ENCODE data around the gene TBCC.
"Not testable (repeated sequence)": the region's sequence is repeated elsewhere in the genome, so short reads cannot be mapped to it uniquely, and the experiment has no call there.

TBCC gene

DNA sequence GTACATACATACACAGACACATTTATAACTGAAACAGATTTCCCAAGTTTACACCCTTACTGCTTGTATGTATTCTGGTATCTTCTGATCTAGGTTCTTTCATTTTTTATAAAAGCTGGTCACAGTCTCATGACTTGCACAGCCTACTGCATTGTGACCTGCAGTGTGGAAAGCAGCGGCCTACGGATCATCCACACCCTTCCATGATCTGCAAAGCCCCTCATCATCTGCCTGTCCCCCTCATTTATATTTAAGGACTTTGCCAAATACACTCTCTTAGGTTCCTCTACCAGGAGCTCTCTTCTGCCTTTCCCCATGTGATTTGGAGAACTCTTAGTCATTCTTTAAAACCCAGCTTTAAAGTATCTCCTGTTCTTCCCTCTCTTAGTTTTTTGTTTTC lies 23.9 kb upstream of the TBCC start:
- no peak for DNase-seq

GRCh38 chr6:42769051-42769450 lies 23.1 kb upstream of the TBCC start:
- DNase-seq: no peak

- DNase-seq: no peak
Measured at GRCh38 chr6:42766163-42766670, 20.3 kb upstream of the TBCC start.

DNA sequence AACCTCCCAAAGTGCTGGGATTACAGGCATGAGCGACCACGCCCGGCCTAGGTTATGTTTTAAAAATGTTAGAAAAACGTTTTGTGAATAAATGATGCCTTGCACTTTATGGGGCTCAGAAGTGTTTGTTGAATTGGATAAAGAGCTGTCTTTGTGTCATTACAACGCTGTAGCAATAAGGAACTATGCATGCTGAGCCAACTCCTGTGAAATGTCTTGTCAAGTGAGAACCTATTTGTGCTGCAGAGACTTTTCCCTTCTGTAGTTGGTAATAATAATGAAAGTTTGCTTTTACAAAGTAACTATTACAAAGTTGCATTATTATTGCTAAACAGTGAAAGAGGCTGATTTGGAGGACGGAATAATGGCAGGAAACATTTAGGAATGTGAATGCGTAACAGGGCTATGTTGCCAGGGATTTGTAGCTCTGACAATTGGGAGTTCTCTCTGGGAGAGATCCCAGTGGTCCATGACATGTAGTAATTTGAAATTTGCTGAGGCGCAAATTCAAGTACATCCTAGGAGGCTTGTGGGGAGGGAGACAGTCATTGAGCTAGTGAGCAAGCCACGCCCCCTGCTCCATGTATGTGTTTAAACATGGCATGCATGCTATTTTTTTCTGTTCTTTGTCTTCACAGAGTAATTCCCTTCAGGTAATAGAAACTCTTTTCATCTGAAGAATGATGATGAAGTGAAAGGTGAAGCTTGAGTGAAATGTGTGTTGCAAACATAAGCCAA lies 19.2 kb upstream of the TBCC start:
- no peak for DNase-seq

DNA sequence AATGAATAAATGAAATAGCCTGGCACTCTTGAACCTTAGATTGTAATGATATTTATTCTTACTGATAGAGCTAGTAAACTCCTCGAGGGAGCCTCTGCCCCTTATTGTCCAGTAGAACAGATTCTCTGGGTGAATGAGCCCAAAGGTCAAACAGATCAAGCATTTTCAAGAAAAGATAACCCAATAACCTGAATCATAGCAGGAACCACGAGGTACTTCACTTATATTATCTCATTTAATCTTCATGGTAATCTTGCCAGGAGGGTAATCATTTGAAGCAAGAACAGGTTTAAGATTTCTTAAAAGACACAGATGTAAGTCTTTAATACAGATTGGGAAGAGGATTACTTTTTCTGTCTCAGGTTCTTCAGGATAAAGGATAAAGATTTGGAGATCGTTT lies 17.0 kb upstream of the TBCC start:
- no peak for DNase-seq

- no peak for DNase-seq
Measured at GRCh38 chr6:42762426-42762859, 16.5 kb upstream of the TBCC start.

DNA sequence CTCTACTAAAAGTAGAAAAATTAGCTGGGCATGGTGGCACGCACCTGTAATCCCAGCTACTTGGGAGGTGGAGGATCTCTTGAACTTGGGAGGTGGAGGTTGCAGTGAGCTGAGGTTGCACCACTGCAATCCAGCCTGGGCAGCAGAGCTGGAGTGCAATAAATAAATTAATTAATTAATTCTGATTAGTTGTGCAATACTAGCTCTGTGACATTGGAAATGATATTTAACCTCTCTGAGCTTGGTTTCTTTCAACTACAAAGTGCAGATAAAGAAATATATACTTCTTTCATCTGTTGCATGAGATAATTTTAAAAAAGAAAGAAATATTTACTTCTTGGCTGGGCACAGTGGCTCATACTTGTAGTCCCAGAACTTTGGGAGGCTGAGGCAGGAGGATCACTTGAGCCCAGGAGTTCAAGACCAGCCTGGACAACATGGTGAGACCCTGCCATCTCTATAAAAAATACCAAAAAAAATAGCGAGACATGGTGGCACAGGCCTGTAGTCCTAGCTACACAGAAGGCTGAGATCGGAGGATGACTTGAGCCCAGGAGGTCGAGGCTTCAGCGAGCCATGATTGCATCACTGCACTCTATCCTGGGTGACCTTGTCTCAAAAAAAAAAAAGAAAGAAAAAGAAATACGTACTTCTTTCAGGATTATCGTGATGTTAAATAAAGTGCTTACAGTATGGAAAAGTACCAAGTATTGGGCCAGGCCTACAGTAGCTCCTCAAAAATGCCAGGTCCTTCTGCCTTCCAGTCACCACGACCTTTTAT lies 15.6 kb upstream of the TBCC start:
- no peak for DNase-seq

GRCh38 chr6:42758756-42759430 lies 13.0 kb upstream of the TBCC start:
- DNase-seq: no peak

GRCh38 chr6:42756722-42757121 lies 10.8 kb upstream of the TBCC start:
- DNase-seq: no peak

DNA sequence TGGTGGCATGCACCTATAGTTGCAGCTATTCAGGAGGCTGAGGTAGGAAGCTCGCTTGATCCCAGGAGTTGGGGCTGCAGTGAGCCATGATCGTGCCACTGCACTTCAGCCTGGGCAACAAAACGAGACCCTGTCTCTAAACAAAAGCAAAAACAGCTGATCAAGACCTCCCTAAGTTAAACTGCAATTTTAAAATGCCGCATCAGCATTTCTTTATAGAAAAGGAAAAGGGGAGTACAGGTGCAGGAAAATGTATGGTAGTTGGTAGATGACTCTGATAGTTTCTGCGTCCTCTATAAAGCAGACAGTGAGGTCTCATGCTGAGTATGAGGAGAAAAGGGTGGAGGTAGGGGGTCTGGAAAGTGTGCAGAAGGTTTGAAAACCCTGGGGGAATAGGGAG lies 8.9 kb upstream of the TBCC start:
- no peak for DNase-seq

GRCh38 chr6:42751055-42751454 lies 5.2 kb upstream of the TBCC start:
- no peak for DNase-seq

- DNase-seq: no peak
Measured at GRCh38 chr6:42748203-42748898, 2.4 kb upstream of the TBCC start.

- DNase-seq: peak; percentile 92
Measured at GRCh38 chr6:42746463-42747391, 824 bp upstream of the TBCC start.

- DNase-seq: peak; percentile 63
Measured at GRCh38 chr6:42745083-42745639, 742 bp downstream of the TBCC start.

DNA sequence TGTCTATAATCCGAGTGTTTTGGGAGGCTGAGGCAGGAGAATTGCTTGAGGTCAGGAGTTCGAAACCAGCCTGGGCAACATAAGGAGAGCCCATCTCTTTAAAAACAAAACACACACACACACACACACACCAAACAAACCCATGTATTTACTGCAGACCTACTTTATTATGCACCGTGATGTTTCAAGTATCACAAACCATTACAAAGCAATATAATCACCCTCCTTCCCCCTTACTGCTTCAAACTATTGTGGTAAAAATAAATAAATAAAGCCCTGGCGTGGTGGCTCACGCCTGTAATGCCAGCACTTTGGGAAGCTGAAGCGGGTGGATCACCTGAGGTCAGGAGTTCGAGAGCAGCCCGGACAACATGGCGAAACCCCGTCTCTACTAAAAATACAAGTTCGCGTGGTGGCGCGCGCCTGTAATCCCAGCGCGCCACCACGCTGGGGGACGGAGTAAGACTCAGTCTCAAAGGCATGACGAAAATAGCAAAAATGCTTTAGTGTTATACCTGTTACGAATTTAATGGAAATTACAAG lies 1.5 kb downstream of the TBCC start:
- no peak for DNase-seq

- DNase-seq: no peak
Measured at GRCh38 chr6:42742116-42742894, 3.6 kb downstream of the TBCC start.

DNA sequence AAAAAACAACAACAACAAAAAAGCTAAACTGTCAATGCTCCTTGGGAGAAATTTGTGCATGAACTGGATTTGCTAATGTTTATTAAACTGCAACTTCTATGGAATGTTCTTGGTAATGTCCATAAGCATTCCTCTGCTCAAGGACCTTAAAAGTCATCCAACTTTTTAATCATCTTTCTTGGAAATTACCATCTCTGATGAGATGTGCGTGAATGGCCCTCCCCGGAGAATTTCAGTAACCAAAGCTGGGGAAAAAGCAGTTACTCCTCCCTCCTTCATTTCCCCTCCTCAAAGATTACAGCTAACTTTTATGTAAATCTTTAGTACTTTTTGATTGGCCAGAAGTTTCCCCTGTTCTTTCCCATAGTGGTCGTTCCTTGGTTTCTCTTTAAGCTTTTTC lies 5.2 kb downstream of the TBCC start:
- DNase-seq: no peak

- no peak for DNase-seq
Measured at GRCh38 chr6:42735976-42736375, 9.9 kb downstream of the TBCC start.

- DNase-seq: not testable (repeated sequence)
Measured at GRCh38 chr6:42733867-42734481, 11.9 kb downstream of the TBCC start.

DNA sequence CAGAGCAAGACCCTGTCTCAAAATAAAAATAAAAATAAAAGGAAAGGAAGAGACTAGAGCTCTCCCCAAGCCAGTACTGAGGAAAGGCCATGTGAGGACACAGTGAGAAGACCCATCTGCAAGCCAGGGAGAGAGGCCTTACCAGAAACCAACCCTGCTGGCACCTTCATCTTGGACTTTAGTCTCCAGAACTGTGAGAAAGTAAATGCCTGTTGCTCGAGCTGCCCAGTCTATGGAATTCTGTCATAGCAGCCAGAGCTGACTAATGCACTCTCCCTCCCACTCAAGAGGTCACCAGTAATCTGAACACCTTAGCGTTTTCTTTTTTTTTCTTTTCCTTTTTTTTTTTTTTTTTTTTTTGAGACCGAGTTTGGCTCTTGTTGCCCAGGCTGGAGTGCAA lies 16.2 kb downstream of the TBCC start:
- DNase-seq: no peak

All from right forelimb (tissue), 1 donor.